Measurements from ENCODE around the gene NPL. TPM values are rescaled to one million over a fixed set of nuclear protein-coding genes. Genes with fewer than 3 reads are reported as not detected.

Gene NPL
- polyA plus RNA-seq, 1 donor (not counting 4 experiments of a cell fraction or from before 2014, with no cell fraction given): 9.0 TPM

DNA sequence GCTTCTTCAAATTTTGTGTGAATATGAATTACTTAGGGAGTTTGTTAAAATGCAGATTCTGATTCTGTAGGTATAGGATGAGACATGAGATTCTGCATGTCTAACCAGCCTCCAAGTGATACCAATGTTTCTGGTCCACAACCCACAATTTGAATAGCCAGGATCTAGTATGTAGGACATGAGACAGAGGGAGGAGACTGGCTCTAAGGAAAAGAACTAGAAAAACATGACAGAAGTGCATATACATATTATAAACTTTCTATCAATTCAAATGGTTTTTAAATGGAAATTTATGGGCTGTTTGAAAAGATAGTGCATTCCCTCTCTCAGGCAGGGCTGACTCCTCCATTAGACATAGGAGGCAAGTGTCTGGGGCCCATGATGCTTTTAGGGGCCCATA, 33.9 kb upstream of the NPL start:
- no peaks in the 10 kb centered on the region for H3K4me1 ChIP-seq (ENCODE audit: control insufficient read depth, extremely low read depth, insufficient read depth, low read length)
- H3K79me2 ChIP-seq (ENCODE audit: control insufficient read depth, insufficient read depth, low read length): no peaks in the 10 kb centered on the region
- no peaks in the 10 kb centered on the region for H3K9me3 ChIP-seq (ENCODE audit: control insufficient read depth, low read depth, low read length)
- no peak for FAIRE-seq
- no peak overlapping the region for H3K4me2 ChIP-seq (ENCODE audit: control insufficient read depth, extremely low read depth, insufficient read depth, low read depth, low read length)
- no peaks in the 10 kb centered on the region for H4K20me1 ChIP-seq (ENCODE audit: control insufficient read depth, extremely low read depth, insufficient read depth, low read length)
- dilution Hi-C loops (cut with MboI; ENCODE audit: extremely low pct_ligation_motif_present, low sequenced_read_pairs): no loop called here
- no peak overlapping the region for H3K9ac ChIP-seq (ENCODE audit: control insufficient read depth, extremely low read depth, insufficient read depth, low read length)
- H3K4me3 ChIP-seq (ENCODE audit: control insufficient read depth in 2 of 3, extremely low read depth in 1 of 3, insufficient read depth in 2 of 3, low read depth in 1 of 3, low read length in 3 of 3): no peak overlapping the region
- TF ChIP-seq, protein P1, sequence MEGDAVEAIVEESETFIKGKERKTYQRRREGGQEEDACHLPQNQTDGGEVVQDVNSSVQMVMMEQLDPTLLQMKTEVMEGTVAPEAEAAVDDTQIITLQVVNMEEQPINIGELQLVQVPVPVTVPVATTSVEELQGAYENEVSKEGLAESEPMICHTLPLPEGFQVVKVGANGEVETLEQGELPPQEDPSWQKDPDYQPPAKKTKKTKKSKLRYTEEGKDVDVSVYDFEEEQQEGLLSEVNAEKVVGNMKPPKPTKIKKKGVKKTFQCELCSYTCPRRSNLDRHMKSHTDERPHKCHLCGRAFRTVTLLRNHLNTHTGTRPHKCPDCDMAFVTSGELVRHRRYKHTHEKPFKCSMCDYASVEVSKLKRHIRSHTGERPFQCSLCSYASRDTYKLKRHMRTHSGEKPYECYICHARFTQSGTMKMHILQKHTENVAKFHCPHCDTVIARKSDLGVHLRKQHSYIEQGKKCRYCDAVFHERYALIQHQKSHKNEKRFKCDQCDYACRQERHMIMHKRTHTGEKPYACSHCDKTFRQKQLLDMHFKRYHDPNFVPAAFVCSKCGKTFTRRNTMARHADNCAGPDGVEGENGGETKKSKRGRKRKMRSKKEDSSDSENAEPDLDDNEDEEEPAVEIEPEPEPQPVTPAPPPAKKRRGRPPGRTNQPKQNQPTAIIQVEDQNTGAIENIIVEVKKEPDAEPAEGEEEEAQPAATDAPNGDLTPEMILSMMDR (optimal IDR thresholded peaks at IDR 0.05 in 1 of 3, IDR thresholded peaks at IDR 0.05 in 1 of 3, conservative IDR thresholded peaks at IDR 0.05 in 1 of 3; ENCODE audit: extremely low read depth in 1 of 3, insufficient read depth in 2 of 3, low read length in 3 of 3): no peak
- DNase-seq (ENCODE audit: low read depth, low spot score): no peak
- no peaks in the 10 kb centered on the region for H3K36me3 ChIP-seq (ENCODE audit: control insufficient read depth in 2 of 2, extremely low read depth in 1 of 2, insufficient read depth in 2 of 2, low read length in 2 of 2)
- H3K27me3 ChIP-seq (ENCODE audit: control insufficient read depth, extremely low read depth, insufficient read depth, low read length): no peaks in the 10 kb centered on the region
- H2AFZ ChIP-seq (ENCODE audit: control insufficient read depth, low read length): no peak overlapping the region
- no peaks in the 10 kb centered on the region for H3K9me1 ChIP-seq (ENCODE audit: control insufficient read depth, extremely low read depth, insufficient read depth, low read length)
- no peak overlapping the region for H3K27ac ChIP-seq (ENCODE audit: control insufficient read depth, insufficient read depth, low read length)

DNA sequence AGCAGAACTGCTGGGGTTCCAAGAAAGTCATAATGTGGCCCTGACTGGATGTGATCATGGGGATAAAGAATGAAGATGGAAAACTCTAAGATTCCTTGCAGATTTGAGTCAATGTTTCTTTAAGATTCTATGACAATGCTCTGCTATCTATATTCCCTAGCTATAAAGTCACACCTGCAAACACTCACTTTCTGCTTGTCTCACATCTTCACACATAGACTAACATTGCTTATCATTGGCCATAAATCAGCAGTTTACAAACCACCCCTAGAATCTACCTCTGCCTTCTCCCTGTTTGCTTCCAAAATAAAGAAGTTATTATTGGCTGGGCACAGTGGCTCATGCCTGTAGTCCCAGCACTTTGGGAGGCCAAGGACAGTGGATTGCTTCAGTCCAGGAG, 33.1 kb upstream of the NPL start:
- no peaks in the 10 kb centered on the region for H4K20me1 ChIP-seq (ENCODE audit: control insufficient read depth, extremely low read depth, insufficient read depth, low read length)
- H3K9ac ChIP-seq (ENCODE audit: control insufficient read depth, extremely low read depth, insufficient read depth, low read length): no peak overlapping the region
- no peaks in the 10 kb centered on the region for H3K27me3 ChIP-seq (ENCODE audit: control insufficient read depth, extremely low read depth, insufficient read depth, low read length)
- no peaks in the 10 kb centered on the region for H3K79me2 ChIP-seq (ENCODE audit: control insufficient read depth, insufficient read depth, low read length)
- H3K9me3 ChIP-seq (ENCODE audit: control insufficient read depth, low read depth, low read length): no peaks in the 10 kb centered on the region
- TF ChIP-seq, protein P1 (optimal IDR thresholded peaks at IDR 0.05 in 1 of 3, IDR thresholded peaks at IDR 0.05 in 1 of 3, conservative IDR thresholded peaks at IDR 0.05 in 1 of 3; ENCODE audit: extremely low read depth in 1 of 3, insufficient read depth in 2 of 3, low read length in 3 of 3): no peak
- no peak for TF ChIP-seq EZH2 (IDR thresholded peaks at IDR 0.05; ENCODE audit: low read length)
- no peak overlapping the region for H2AFZ ChIP-seq (ENCODE audit: control insufficient read depth, low read length)
- H3K27ac ChIP-seq (ENCODE audit: control insufficient read depth, insufficient read depth, low read length): no peak overlapping the region
- H3K9me1 ChIP-seq (ENCODE audit: control insufficient read depth, extremely low read depth, insufficient read depth, low read length): no peaks in the 10 kb centered on the region
- no peak overlapping the region for H3K4me3 ChIP-seq (ENCODE audit: control insufficient read depth in 2 of 3, extremely low read depth in 1 of 3, insufficient read depth in 2 of 3, low read depth in 1 of 3, low read length in 3 of 3)
- no peak overlapping the region for H3K4me2 ChIP-seq (ENCODE audit: control insufficient read depth, extremely low read depth, insufficient read depth, low read depth, low read length)
- FAIRE-seq: no peak
- no peak for DNase-seq (ENCODE audit: low read depth, low spot score)
- H3K4me1 ChIP-seq (ENCODE audit: control insufficient read depth, extremely low read depth, insufficient read depth, low read length): peaks cover 2% of the 10 kb centered on the region
- H3K36me3 ChIP-seq (ENCODE audit: control insufficient read depth in 2 of 2, extremely low read depth in 1 of 2, insufficient read depth in 2 of 2, low read length in 2 of 2): no peaks in the 10 kb centered on the region
- dilution Hi-C loops (cut with MboI; ENCODE audit: extremely low pct_ligation_motif_present, low sequenced_read_pairs): no loop called here

Measured in keratinocyte (primary cell).